AG09319 (cell line): ENCODE data around the gene LYAR.
A peak's percentile ranks its signal among the peaks of the same experiment; 100 is the strongest.

ENCODE experiments used
- DNase-seq: peaks from one replicate; pipeline ENCODE4 v3.0.0-alpha.2; 2010; ENCODE audit warnings: low read depth; ENCODE audit errors: extremely low read depth
- TF ChIP-seq, protein P1 (sequence below): IDR thresholded peaks from 2 replicates; pipeline ENCODE4 v1.5.1; 2011; ENCODE audit warnings: low read depth, mild to moderate bottlenecking, inconsistent platforms, low read length, moderate library complexity

Gene LYAR, protein sequence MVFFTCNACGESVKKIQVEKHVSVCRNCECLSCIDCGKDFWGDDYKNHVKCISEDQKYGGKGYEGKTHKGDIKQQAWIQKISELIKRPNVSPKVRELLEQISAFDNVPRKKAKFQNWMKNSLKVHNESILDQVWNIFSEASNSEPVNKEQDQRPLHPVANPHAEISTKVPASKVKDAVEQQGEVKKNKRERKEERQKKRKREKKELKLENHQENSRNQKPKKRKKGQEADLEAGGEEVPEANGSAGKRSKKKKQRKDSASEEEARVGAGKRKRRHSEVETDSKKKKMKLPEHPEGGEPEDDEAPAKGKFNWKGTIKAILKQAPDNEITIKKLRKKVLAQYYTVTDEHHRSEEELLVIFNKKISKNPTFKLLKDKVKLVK

DNA sequence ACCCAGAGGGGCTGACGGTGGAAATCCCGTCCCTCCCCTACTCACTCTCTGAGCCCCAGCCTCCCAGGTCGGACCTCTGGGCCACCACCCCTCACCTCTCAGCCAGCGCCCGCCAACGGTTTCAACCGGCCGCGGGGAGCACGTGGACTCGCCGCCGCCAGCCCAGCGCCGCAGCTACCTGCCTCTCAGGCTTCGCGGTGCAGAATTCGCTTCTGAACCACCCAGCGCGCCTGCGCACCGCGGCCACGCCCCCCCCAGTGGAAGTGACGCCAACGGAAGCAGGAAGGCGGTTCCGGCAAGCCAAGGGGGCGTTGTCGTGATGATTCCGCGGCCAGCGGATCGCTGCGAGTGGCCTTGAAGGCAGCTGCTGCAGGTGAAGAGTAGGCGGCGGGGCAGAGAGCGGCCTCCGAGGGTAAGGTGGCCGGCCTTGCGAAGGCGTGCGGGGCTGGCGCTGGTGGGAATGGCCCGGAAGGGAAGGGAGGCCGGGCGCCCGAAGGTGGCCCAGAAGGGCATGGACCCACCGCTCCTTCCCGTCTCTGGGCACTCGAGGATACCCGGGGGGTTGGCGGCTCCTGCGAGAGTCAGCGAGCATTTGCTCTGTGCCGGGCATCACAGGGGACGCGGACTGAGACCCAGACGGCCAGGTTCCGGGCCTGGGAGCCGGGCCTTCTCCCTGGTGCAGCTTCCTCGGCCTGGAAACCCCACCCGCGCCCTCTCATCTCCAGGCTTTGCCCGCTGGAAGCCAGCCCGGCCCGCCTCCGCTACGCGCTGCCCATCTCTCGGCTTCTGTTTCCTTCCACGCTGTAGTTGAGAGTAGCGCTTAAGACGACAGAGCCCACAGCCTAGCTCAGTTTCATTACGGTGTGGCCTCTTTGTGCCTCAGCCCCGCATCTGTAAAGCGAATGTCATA lies at the start of gene LYAR, which contains the start of gene ZBTB49:
Gene LYAR, minus strand, starts transcription at position 214 of the 910 bp plus-strand sequence. CDS start 6,412 bp downstream, outside the sequence.
Gene ZBTB49, plus strand, starts transcription at position 311 of the 910 bp plus-strand sequence. CDS start 9,695 bp downstream, outside the sequence.
- TF ChIP-seq, protein P1, sequence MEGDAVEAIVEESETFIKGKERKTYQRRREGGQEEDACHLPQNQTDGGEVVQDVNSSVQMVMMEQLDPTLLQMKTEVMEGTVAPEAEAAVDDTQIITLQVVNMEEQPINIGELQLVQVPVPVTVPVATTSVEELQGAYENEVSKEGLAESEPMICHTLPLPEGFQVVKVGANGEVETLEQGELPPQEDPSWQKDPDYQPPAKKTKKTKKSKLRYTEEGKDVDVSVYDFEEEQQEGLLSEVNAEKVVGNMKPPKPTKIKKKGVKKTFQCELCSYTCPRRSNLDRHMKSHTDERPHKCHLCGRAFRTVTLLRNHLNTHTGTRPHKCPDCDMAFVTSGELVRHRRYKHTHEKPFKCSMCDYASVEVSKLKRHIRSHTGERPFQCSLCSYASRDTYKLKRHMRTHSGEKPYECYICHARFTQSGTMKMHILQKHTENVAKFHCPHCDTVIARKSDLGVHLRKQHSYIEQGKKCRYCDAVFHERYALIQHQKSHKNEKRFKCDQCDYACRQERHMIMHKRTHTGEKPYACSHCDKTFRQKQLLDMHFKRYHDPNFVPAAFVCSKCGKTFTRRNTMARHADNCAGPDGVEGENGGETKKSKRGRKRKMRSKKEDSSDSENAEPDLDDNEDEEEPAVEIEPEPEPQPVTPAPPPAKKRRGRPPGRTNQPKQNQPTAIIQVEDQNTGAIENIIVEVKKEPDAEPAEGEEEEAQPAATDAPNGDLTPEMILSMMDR: no peak
- DNase-seq: peak; percentile 64

DNA sequence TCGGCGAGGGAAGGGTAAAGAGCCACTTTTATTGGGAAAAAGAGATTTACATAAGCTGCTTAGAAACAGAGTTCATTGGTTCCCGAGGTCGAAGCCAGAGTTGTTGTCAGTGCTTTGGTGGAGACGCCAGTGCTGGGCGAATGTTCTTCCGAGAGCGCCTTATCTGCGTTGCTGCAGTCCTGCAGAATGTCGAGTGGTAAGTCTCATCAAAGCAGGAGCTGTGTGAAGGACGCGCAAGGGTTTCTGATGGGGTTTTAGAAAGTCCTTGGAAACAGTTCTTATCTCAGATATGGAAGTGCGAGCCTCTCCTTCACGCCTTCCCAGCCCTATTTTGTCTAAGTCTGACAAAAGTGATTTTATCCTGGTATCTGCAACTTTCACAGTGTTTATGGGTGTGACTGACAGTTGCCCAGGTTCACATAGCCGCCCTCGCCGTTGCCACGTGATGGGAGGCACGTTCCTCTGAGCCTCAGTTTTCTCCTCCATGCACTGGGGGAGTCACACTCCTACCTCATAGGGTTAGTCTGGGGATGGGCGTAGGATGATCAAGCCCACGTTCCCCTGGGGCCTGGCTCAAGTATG lies 49.6 kb upstream of the LYAR start:
- no peak for DNase-seq
- TF ChIP-seq, protein P1: no peak

- TF ChIP-seq, protein P1: no peak
- DNase-seq: no peak
These were observed 48.5 kb upstream of the LYAR start for GRCh38 chr4:4338210-4339001.

DNA sequence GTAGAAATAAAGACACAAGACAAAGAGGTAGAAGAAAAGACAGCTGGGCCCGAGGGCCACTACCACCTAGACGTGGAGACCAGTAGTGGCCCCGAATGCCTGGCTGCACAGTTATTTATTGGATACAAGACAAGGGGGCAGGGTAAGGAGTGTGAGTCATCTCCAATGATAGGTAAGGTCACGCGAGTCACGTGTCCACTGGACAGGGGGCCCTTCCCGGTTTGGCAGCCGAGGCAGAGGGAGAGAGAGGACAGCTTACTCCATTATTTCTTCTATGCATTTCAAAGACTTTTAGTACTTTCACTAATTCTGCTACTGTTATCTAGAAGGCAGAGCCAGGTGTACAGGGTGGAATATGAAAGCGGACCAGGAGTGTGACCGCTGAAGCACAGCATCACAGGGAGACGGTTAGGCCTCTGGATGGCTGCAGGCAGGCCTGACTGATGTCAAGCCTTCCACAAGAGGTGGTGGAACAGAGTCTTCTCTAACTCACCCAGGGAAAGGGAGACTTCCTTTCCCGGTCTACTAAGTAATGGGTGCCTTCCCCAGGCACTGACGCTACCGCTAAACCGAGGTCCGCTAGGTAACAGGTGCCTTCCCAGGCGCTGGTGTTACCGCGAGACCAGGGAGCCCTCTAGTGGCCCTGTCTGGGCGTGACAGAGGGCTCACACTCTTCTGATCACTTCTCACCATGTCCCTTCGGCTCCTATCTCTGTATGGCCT lies 45.0 kb upstream of the LYAR start:
- TF ChIP-seq, protein P1: peak; percentile 82
- no peak for DNase-seq

GRCh38 chr4:4333265-4333706 lies 43.3 kb upstream of the LYAR start:
- peak; percentile 59 for DNase-seq
- TF ChIP-seq, protein P1: no peak

DNA sequence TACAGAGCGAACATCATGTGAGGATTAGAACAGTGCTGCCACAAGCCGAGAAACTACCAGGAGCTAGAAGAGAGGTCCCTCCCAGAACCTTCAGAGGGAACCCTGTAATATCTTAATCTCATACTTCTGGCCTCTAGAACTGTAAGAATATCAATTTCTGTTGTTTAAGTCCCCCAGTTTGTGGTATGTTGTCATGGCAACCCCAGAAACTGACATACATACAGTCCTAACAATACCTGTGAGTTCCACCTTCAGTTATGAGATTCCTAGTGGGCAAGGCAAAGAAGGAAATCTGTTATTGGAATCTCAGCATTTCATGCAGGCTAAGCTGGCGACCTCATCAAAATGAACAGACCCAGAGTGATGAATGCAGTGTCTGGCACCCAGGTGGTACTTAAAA lies 42.6 kb upstream of the LYAR start:
- DNase-seq: no peak
- TF ChIP-seq, protein P1: no peak
